ENCODE measurements around the gene LRRC72.

DNA sequence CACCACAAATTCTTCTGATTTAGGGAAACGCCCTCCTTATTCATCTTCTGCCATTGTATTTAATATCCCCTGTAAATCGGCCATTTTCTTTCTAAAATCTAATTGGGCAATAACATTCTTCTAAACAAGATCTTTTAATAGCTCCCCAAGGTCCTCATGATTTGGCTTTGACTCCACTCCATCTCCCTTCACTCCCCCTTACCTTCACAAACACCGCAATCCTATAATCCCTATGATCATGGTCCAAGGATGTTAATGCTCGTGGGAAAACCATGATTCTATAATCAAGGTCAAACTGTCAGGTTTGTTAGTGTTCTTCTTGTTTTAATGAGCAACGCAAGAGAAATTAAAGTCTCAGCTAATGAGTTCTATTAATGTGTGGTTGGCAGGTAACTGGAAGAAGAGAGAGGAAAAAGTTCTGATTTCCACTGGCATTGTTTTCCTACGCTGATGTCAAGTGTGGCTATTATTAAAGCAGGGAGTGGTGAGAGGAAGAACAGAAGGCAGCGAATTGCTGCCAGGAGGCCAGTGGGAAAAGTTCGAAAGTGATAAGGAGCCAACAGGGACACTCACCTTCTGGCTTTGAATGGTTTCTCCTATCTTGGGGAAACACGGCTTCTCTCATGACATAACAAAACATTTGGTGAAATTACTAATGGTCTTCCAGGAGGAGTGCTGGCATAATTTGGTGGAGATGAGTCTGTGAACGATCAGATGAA is 28.1 kb downstream of the LRRC72 start:
- no peak for TF ChIP-seq EZH2 (IDR thresholded peaks at IDR 0.05; ENCODE audit: low read length)
- TF ChIP-seq, protein P1, sequence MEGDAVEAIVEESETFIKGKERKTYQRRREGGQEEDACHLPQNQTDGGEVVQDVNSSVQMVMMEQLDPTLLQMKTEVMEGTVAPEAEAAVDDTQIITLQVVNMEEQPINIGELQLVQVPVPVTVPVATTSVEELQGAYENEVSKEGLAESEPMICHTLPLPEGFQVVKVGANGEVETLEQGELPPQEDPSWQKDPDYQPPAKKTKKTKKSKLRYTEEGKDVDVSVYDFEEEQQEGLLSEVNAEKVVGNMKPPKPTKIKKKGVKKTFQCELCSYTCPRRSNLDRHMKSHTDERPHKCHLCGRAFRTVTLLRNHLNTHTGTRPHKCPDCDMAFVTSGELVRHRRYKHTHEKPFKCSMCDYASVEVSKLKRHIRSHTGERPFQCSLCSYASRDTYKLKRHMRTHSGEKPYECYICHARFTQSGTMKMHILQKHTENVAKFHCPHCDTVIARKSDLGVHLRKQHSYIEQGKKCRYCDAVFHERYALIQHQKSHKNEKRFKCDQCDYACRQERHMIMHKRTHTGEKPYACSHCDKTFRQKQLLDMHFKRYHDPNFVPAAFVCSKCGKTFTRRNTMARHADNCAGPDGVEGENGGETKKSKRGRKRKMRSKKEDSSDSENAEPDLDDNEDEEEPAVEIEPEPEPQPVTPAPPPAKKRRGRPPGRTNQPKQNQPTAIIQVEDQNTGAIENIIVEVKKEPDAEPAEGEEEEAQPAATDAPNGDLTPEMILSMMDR (optimal IDR thresholded peaks at IDR 0.05 in 1 of 3, IDR thresholded peaks at IDR 0.05 in 1 of 3, conservative IDR thresholded peaks at IDR 0.05 in 1 of 3; ENCODE audit: extremely low read depth in 1 of 3, insufficient read depth in 2 of 3, low read length in 3 of 3), result no peak

Measured in keratinocyte (primary cell).